Measurements from ENCODE around the gene TNIP1.

DNA sequence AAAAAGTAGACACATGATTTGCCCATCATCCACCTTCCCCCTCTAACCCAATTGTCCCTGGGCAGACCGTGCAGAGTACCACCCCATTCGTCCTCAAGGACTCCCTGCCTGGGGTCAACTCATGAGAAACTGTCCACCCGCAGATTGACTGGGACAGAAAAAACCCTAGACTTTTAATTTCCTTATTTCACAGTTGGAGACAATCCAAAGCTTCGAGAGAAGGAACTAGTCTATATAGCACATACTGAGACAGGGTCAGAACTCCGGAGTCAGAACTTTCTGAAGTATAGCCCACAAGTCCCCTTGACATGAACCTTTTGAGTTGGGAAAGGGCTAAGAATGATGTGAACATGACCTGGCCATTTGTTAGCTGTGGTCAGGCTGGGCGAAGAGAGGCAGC, 68.0 kb downstream of the TNIP1 start:
- TF ChIP-seq, protein P1, sequence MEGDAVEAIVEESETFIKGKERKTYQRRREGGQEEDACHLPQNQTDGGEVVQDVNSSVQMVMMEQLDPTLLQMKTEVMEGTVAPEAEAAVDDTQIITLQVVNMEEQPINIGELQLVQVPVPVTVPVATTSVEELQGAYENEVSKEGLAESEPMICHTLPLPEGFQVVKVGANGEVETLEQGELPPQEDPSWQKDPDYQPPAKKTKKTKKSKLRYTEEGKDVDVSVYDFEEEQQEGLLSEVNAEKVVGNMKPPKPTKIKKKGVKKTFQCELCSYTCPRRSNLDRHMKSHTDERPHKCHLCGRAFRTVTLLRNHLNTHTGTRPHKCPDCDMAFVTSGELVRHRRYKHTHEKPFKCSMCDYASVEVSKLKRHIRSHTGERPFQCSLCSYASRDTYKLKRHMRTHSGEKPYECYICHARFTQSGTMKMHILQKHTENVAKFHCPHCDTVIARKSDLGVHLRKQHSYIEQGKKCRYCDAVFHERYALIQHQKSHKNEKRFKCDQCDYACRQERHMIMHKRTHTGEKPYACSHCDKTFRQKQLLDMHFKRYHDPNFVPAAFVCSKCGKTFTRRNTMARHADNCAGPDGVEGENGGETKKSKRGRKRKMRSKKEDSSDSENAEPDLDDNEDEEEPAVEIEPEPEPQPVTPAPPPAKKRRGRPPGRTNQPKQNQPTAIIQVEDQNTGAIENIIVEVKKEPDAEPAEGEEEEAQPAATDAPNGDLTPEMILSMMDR (IDR thresholded peaks at IDR 0.05; ENCODE audit: low read depth, low read length, poor library complexity, severe bottlenecking): no peak
- TF ChIP-seq EZH2phosphoT487 (IDR thresholded peaks at IDR 0.05; ENCODE audit: borderline replicate concordance, low read length): no peak

Measured in DOHH2 (cell line).